ENCODE measurements around the gene ATP2C2. TPM values are rescaled to one million over a fixed set of nuclear protein-coding genes. Genes with fewer than 3 reads are reported as not detected.
A peak's percentile ranks its signal among the peaks of the same experiment; 100 is the strongest.
"Not testable (repeated sequence)": the region's sequence is repeated elsewhere in the genome, so short reads cannot be mapped to it uniquely, and the experiment has no call there.

Gene ATP2C2
- total RNA-seq, 1 donor: not detected

DNA sequence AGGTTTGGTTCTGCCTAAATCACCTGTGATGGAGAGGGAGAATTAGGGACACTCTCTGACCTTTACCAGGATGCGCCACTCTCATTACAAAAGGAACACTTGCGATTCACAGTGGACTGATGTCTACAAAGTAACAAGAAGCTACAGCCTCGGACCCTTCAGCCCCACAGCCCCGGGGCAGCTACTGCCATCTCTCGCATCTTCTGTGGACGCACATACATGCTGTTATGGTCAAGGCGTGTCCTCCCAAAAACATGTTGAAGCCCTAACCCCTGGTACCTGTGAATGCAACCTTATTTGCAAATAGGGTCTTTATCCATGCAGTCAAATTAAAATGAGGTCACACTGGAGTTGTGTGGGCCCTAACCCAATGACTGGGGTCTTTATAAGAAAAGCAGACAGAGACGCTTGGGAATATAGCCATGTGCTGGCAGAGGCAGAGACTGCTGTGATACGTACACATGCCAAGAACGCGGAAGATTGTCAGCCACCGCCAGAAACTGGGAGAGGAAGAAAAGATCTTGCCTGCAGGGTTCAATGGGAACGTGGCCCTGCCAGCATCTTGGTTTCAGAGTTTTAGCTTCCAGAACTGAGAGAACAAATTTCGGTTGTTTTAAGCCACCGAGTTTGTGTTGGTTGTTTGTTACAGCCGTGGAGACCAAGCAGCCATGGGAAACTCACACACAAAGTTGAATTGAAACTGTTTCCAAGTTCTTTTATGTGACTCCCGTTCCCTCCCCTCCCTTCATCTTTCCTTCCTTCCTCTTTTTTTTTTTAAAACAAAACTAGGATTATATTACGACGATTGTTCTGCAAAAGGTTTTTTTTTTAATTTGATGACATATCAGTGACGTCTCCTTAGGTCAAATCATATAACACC, 23.1 kb downstream of the ATP2C2 start:
- H3K4me2 ChIP-seq (ENCODE audit: insufficient read depth, low read length): peak overlapping the region; percentile 66
- no peak for TF ChIP-seq CTCF (IDR thresholded peaks at IDR 0.05; ENCODE audit: extremely low read depth, low read depth, low read length)
- H3K9me3 ChIP-seq (ENCODE audit: low read depth, low read length): no peaks in the 10 kb centered on the region
- H3K27ac ChIP-seq (ENCODE audit: low read depth, low read length): no peak overlapping the region
- H3K27me3 ChIP-seq (ENCODE audit: insufficient read depth, low read length): no peaks in the 10 kb centered on the region
- H3K4me1 ChIP-seq (ENCODE audit: insufficient read depth, low read length): no peaks in the 10 kb centered on the region
- no peaks in the 10 kb centered on the region for H3K36me3 ChIP-seq (ENCODE audit: insufficient read depth, low read length)
- no peaks in the 10 kb centered on the region for H4K20me1 ChIP-seq (ENCODE audit: insufficient read depth, low read length)
- peak overlapping the region; percentile 23 for H3K4me3 ChIP-seq (ENCODE audit: insufficient read depth, low read length)
- DNase-seq (ENCODE audit: insufficient read length, low spot score, missing footprints): peak; percentile 80
- no peaks in the 10 kb centered on the region for H3K79me2 ChIP-seq (ENCODE audit: insufficient read depth, low read length)
- peak overlapping the region; percentile 65 for H2AFZ ChIP-seq (ENCODE audit: low read length)

GRCh38 chr16:84392031-84392360, 23.7 kb downstream of the ATP2C2 start:
- Histone ChIP-seq H4K20me1 (ENCODE audit: insufficient read depth, low read length) (no peaks in the 10 kb centered on the region), H3K27ac (ENCODE audit: low read depth, low read length) (no peak overlapping the region), H3K36me3 (ENCODE audit: insufficient read depth, low read length) (no peaks in the 10 kb centered on the region), H3K9me3 (ENCODE audit: low read depth, low read length) (no peaks in the 10 kb centered on the region), H3K79me2 (ENCODE audit: insufficient read depth, low read length) (no peaks in the 10 kb centered on the region), H2AFZ (ENCODE audit: low read length) (no peak overlapping the region), H3K27me3 (ENCODE audit: insufficient read depth, low read length) (no peaks in the 10 kb centered on the region), H3K4me1 (ENCODE audit: insufficient read depth, low read length) (no peaks in the 10 kb centered on the region), H3K4me2 (ENCODE audit: insufficient read depth, low read length) (peak overlapping the region; percentile 66), H3K4me3 (ENCODE audit: insufficient read depth, low read length) (no peak overlapping the region)
- DNase-seq (ENCODE audit: insufficient read length, low spot score, missing footprints): no peak
- TF ChIP-seq CTCF (IDR thresholded peaks at IDR 0.05; ENCODE audit: extremely low read depth, low read depth, low read length): no peak

DNA sequence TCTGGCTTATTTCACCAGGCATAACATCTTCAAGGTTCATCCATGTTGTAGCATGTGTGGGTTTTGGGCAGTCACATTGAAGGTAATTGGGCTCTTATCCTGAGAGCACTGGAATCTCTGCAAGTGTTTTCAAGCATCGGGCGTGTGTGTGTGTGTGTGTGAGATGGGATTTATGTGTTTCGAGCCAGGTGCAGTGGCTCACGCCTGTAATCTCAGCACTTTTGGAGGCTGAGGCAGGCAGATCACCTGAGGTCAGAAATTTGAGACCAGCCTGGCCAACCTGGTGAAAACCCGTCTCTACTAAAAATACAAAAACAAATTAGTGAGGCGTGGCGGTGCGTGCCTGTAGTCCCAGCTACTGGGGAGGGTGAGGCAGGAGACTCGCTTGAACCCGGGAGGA, 27.7 kb downstream of the ATP2C2 start:
- not testable (repeated sequence) for H3K27ac ChIP-seq (ENCODE audit: low read depth, low read length); H2AFZ ChIP-seq (ENCODE audit: low read length); H4K20me1 ChIP-seq (ENCODE audit: insufficient read depth, low read length); H3K79me2 ChIP-seq (ENCODE audit: insufficient read depth, low read length); H3K4me1 ChIP-seq (ENCODE audit: insufficient read depth, low read length); H3K9me3 ChIP-seq (ENCODE audit: low read depth, low read length); H3K4me3 ChIP-seq (ENCODE audit: insufficient read depth, low read length); H3K4me2 ChIP-seq (ENCODE audit: insufficient read depth, low read length); DNase-seq (ENCODE audit: insufficient read length, low spot score, missing footprints); H3K36me3 ChIP-seq (ENCODE audit: insufficient read depth, low read length)
- peaks cover 11% of the 10 kb centered on the region for H3K27me3 ChIP-seq (ENCODE audit: insufficient read depth, low read length)

GRCh38 chr16:84396537-84397008, 28.2 kb downstream of the ATP2C2 start:
- TF ChIP-seq CTCF (IDR thresholded peaks at IDR 0.05; ENCODE audit: extremely low read depth, low read depth, low read length): no peak
- DNase-seq (ENCODE audit: insufficient read length, low spot score, missing footprints): peak; percentile 43

More at GRCh38 chr16:84396537-84397008, 28.2 kb downstream of the ATP2C2 start:
- no peak overlapping the region for H3K27ac ChIP-seq (ENCODE audit: low read depth, low read length)
- no peak overlapping the region for H2AFZ ChIP-seq (ENCODE audit: low read length)
- H3K36me3 ChIP-seq (ENCODE audit: insufficient read depth, low read length): no peaks in the 10 kb centered on the region
- no peaks in the 10 kb centered on the region for H3K4me1 ChIP-seq (ENCODE audit: insufficient read depth, low read length)
- H3K79me2 ChIP-seq (ENCODE audit: insufficient read depth, low read length): no peaks in the 10 kb centered on the region
- no peaks in the 10 kb centered on the region for H4K20me1 ChIP-seq (ENCODE audit: insufficient read depth, low read length)
- H3K9me3 ChIP-seq (ENCODE audit: low read depth, low read length): no peaks in the 10 kb centered on the region
- no peak overlapping the region for H3K4me3 ChIP-seq (ENCODE audit: insufficient read depth, low read length)
- H3K4me2 ChIP-seq (ENCODE audit: insufficient read depth, low read length): no peak overlapping the region
- H3K27me3 ChIP-seq (ENCODE audit: insufficient read depth, low read length): peaks cover 11% of the 10 kb centered on the region

All from osteoblast (primary cell).